ENCODE results near the gene NRAP. TPM values are rescaled to one million over a fixed set of nuclear protein-coding genes. Genes with fewer than 3 reads are reported as not detected.

The NRAP gene
- polyA plus RNA-seq, 3 donors = not detected

DNA sequence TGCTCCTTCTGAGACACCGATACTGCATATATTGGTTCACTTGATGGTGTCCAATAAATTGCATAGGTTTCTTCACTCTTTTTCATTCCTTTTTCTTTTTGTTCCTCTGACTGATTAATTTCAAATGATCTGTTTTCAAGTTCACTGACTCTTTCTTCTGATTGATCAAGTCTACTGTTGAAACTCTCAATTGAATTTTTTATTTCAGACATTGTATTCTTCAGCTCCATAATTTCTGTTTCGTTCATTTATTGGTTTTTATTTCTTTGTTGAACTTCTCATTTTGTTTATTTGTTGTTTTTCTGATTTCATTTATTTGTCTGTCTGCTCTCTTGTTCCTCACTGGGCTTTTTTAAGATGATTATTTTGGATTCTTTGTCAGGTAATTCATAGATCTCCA, 29.5 kb upstream of the NRAP start:
- peaks cover 19 to 40% of the 10 kb centered on the region in 2 donors for H3K36me3 ChIP-seq (replicated peaks in 1 of 2; ENCODE audit: control insufficient read depth in 1 of 2, insufficient read depth in 2 of 2, low read length in 2 of 2)
- Mint-ChIP-seq H3K9me3 (peaks cover 27 to 49% (median 34%) of the 10 kb centered on the region in 7 donors), H3K4me1 (peaks cover 3% of the 10 kb centered on the region), H3K4me3 (no peak overlapping the region), H3K36me3 (peaks cover 43 to 47% of the 10 kb centered on the region in 2 donors), H3K27me3 (ENCODE audit: low read depth in 3 of 3) (peaks cover 0 to 1% (median 1%) of the 10 kb centered on the region in 3 donors), H3K27ac (no peak overlapping the region)
- H3K27ac ChIP-seq (ENCODE audit: low read depth in 1 of 2, low read length in 2 of 2) = no peak overlapping the region
- intact Hi-C loops (cut with micrococcal nuclease) = no loop called here
- H3K9me3 ChIP-seq (replicated peaks in 1 of 2; ENCODE audit: control insufficient read depth in 1 of 2, insufficient read depth in 1 of 2, low read length in 2 of 2) = peaks cover 29 to 32% of the 10 kb centered on the region in 2 donors
- no peak overlapping the region for H2AFZ ChIP-seq (ENCODE audit: insufficient read depth, low read depth, low read length, poor library complexity, severe bottlenecking)
- H3K27me3 ChIP-seq (ENCODE audit: control insufficient read depth in 2 of 2, insufficient read depth in 2 of 2, low read length in 2 of 2) = no peaks in the 10 kb centered on the region
- peaks cover 5% of the 10 kb centered on the region for H4K20me1 ChIP-seq (ENCODE audit: insufficient read depth, low read length)
- no peak overlapping the region for H3K4me3 ChIP-seq (replicated peaks in 1 of 3; ENCODE audit: low read depth in 2 of 3, low read length in 3 of 3)
- H3K9ac ChIP-seq (ENCODE audit: insufficient read depth, low read length, poor library complexity, severe bottlenecking) = no peak overlapping the region
- no peak for DNase-seq
- no peak overlapping the region for H3K4me2 ChIP-seq (replicated peaks; ENCODE audit: extremely low read depth, low read length, poor library complexity, severe bottlenecking)
- H3K79me2 ChIP-seq (ENCODE audit: insufficient read depth, low read length) = peaks cover 12% of the 10 kb centered on the region
- WGBS (ENCODE audit: insufficient coverage) = no CpG with 5 or more reads among the region's 2 CpGs
- TF ChIP-seq, protein P1, sequence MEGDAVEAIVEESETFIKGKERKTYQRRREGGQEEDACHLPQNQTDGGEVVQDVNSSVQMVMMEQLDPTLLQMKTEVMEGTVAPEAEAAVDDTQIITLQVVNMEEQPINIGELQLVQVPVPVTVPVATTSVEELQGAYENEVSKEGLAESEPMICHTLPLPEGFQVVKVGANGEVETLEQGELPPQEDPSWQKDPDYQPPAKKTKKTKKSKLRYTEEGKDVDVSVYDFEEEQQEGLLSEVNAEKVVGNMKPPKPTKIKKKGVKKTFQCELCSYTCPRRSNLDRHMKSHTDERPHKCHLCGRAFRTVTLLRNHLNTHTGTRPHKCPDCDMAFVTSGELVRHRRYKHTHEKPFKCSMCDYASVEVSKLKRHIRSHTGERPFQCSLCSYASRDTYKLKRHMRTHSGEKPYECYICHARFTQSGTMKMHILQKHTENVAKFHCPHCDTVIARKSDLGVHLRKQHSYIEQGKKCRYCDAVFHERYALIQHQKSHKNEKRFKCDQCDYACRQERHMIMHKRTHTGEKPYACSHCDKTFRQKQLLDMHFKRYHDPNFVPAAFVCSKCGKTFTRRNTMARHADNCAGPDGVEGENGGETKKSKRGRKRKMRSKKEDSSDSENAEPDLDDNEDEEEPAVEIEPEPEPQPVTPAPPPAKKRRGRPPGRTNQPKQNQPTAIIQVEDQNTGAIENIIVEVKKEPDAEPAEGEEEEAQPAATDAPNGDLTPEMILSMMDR (IDR thresholded peaks at IDR 0.05) = no peak
- no peaks in the 10 kb centered on the region for H3K4me1 ChIP-seq (ENCODE audit: control insufficient read depth in 1 of 2, insufficient read depth in 2 of 2, low read length in 2 of 2)

- H3K27me3 ChIP-seq (ENCODE audit: control insufficient read depth in 2 of 2, insufficient read depth in 2 of 2, low read length in 2 of 2) = no peaks in the 10 kb centered on the region
- H3K4me3 ChIP-seq (replicated peaks in 1 of 3; ENCODE audit: low read depth in 2 of 3, low read length in 3 of 3) = no peak overlapping the region
- no peak overlapping the region for H3K9ac ChIP-seq (ENCODE audit: insufficient read depth, low read length, poor library complexity, severe bottlenecking)
- peaks cover 35 to 38% of the 10 kb centered on the region in 2 donors for H3K36me3 Mint-ChIP-seq
- no peaks in the 10 kb centered on the region for H3K4me1 ChIP-seq (ENCODE audit: control insufficient read depth in 1 of 2, insufficient read depth in 2 of 2, low read length in 2 of 2)
- peaks cover 3% of the 10 kb centered on the region for H3K4me1 Mint-ChIP-seq
- no peak overlapping the region for H3K4me3 Mint-ChIP-seq
- DNase-seq = no peak
- intact Hi-C loops (cut with micrococcal nuclease) = no loop called here
- peaks cover 31 to 59% (median 45%) of the 10 kb centered on the region in 7 donors for H3K9me3 Mint-ChIP-seq
- H3K4me2 ChIP-seq (replicated peaks; ENCODE audit: extremely low read depth, low read length, poor library complexity, severe bottlenecking) = no peak overlapping the region
- H2AFZ ChIP-seq (ENCODE audit: insufficient read depth, low read depth, low read length, poor library complexity, severe bottlenecking) = no peak overlapping the region
- TF ChIP-seq, protein P1 (IDR thresholded peaks at IDR 0.05) = no peak
- peaks cover 10 to 29% of the 10 kb centered on the region in 2 donors for H3K36me3 ChIP-seq (replicated peaks in 1 of 2; ENCODE audit: control insufficient read depth in 1 of 2, insufficient read depth in 2 of 2, low read length in 2 of 2)
- H3K27ac ChIP-seq (ENCODE audit: low read depth in 1 of 2, low read length in 2 of 2) = no peak overlapping the region
- peaks cover 5% of the 10 kb centered on the region for H4K20me1 ChIP-seq (ENCODE audit: insufficient read depth, low read length)
- H3K27me3 Mint-ChIP-seq (ENCODE audit: low read depth in 3 of 3) = peaks cover 0 to 3% (median 1%) of the 10 kb centered on the region in 3 donors
- peaks cover 16% of the 10 kb centered on the region for H3K79me2 ChIP-seq (ENCODE audit: insufficient read depth, low read length)
- no peak overlapping the region for H3K27ac Mint-ChIP-seq
- 100% methylated on average over 3 of the region's 6 CpGs for WGBS (ENCODE audit: insufficient coverage)
- peaks cover 32 to 37% of the 10 kb centered on the region in 2 donors for H3K9me3 ChIP-seq (replicated peaks in 1 of 2; ENCODE audit: control insufficient read depth in 1 of 2, insufficient read depth in 1 of 2, low read length in 2 of 2)
Observed at GRCh38 chr10:113692271-113692670, 28.4 kb upstream of the NRAP start.
